ENCODE results near the gene THPO.

THPO gene

GRCh38 chr3:184405075-184406030 is 27.3 kb upstream of the THPO start:
- H3K36me3 ChIP-seq (ENCODE audit: control insufficient read depth, low read length), result no peaks in the 10 kb centered on the region
- no peaks in the 10 kb centered on the region for H3K4me1 ChIP-seq (ENCODE audit: control insufficient read depth, low read length)
- no peaks in the 10 kb centered on the region for H3F3A ChIP-seq (ENCODE audit: control insufficient read depth, insufficient read depth)
- no peak overlapping the region for H3K4me3 ChIP-seq (ENCODE audit: low read length)
- TF ChIP-seq EZH2phosphoT487 (IDR thresholded peaks at IDR 0.05; ENCODE audit: borderline replicate concordance, low read length), result no peak
- TF ChIP-seq CTCF (IDR thresholded peaks at IDR 0.05; ENCODE audit: low read depth, low read length, poor library complexity, severe bottlenecking), result no peak
- no peaks in the 10 kb centered on the region for H3K9me2 ChIP-seq (replicated peaks; ENCODE audit: control insufficient read depth, low read length)
- H3K27me3 ChIP-seq (ENCODE audit: control insufficient read depth, low read length), result 0 out of 2 replicates have a peak, but pooled peaks cover 3% of the 10 kb centered on the region
- no peaks in the 10 kb centered on the region for H3K9me3 ChIP-seq (ENCODE audit: control insufficient read depth, insufficient read depth, low read length)
- no peak overlapping the region for H3K4me2 ChIP-seq (ENCODE audit: low read length)
- H3K27ac ChIP-seq (ENCODE audit: low read depth, low read length), result no peak overlapping the region
- H4K20me1 ChIP-seq (ENCODE audit: control insufficient read depth, insufficient read depth, low read depth, low read length), result no peaks in the 10 kb centered on the region
- H3K79me2 ChIP-seq (ENCODE audit: control insufficient read depth, low read length), result no peaks in the 10 kb centered on the region

GRCh38 chr3:184399410-184399809 is 21.4 kb upstream of the THPO start:
- no peaks in the 10 kb centered on the region for H3K9me2 ChIP-seq (replicated peaks; ENCODE audit: control insufficient read depth, low read length)
- no peaks in the 10 kb centered on the region for H3K79me2 ChIP-seq (ENCODE audit: control insufficient read depth, low read length)
- H3K4me1 ChIP-seq (ENCODE audit: control insufficient read depth, low read length), result no peaks in the 10 kb centered on the region
- TF ChIP-seq EZH2phosphoT487 (IDR thresholded peaks at IDR 0.05; ENCODE audit: borderline replicate concordance, low read length), result no peak
- no peak for TF ChIP-seq CTCF (IDR thresholded peaks at IDR 0.05; ENCODE audit: low read depth, low read length, poor library complexity, severe bottlenecking)
- H4K20me1 ChIP-seq (ENCODE audit: control insufficient read depth, insufficient read depth, low read depth, low read length), result no peaks in the 10 kb centered on the region
- H3K4me2 ChIP-seq (ENCODE audit: low read length), result no peak overlapping the region
- H3K4me3 ChIP-seq (ENCODE audit: low read length), result no peak overlapping the region
- no peaks in the 10 kb centered on the region for H3K36me3 ChIP-seq (ENCODE audit: control insufficient read depth, low read length)
- no peaks in the 10 kb centered on the region for H3K9me3 ChIP-seq (ENCODE audit: control insufficient read depth, insufficient read depth, low read length)
- no peak overlapping the region for H3K27ac ChIP-seq (ENCODE audit: low read depth, low read length)
- peaks cover 3% of the 10 kb centered on the region; the same call in 1 of the 2 replicates for H3K27me3 ChIP-seq (ENCODE audit: control insufficient read depth, low read length)
- no peaks in the 10 kb centered on the region for H3F3A ChIP-seq (ENCODE audit: control insufficient read depth, insufficient read depth)

- Histone ChIP-seq H3K27me3 (ENCODE audit: control insufficient read depth, low read length) (peaks cover 9% of the 10 kb centered on the region), H3K9me3 (ENCODE audit: control insufficient read depth, insufficient read depth, low read length) (no peaks in the 10 kb centered on the region), H3K9me2 (replicated peaks; ENCODE audit: control insufficient read depth, low read length) (no peaks in the 10 kb centered on the region), H4K20me1 (ENCODE audit: control insufficient read depth, insufficient read depth, low read depth, low read length) (no peaks in the 10 kb centered on the region), H3F3A (ENCODE audit: control insufficient read depth, insufficient read depth) (no peaks in the 10 kb centered on the region), H3K4me3 (ENCODE audit: low read length) (no peak overlapping the region), H3K79me2 (ENCODE audit: control insufficient read depth, low read length) (no peaks in the 10 kb centered on the region), H3K36me3 (ENCODE audit: control insufficient read depth, low read length) (no peaks in the 10 kb centered on the region), H3K4me1 (ENCODE audit: control insufficient read depth, low read length) (no peaks in the 10 kb centered on the region), H3K27ac (ENCODE audit: low read depth, low read length) (no peak overlapping the region), H3K4me2 (ENCODE audit: low read length) (no peak overlapping the region)
- TF ChIP-seq EZH2phosphoT487 (IDR thresholded peaks at IDR 0.05; ENCODE audit: borderline replicate concordance, low read length) (no peak), CTCF (IDR thresholded peaks at IDR 0.05; ENCODE audit: low read depth, low read length, poor library complexity, severe bottlenecking) (no peak)
These were observed 17.3 kb upstream of the THPO start for GRCh38 chr3:184395320-184395660.

Data from DOHH2 (cell line).